ELF-1 (cell line): ENCODE results near the gene TTC28.
"Not testable (repeated sequence)": the region's sequence is repeated elsewhere in the genome, so short reads cannot be mapped to it uniquely, and the experiment has no call there.

Experiments used
- DNase-seq: peaks from one replicate; pipeline ENCODE4 v3.0.0-alpha.2; 2016; ENCODE audit warnings: low read depth, low spot score

Gene TTC28

DNA sequence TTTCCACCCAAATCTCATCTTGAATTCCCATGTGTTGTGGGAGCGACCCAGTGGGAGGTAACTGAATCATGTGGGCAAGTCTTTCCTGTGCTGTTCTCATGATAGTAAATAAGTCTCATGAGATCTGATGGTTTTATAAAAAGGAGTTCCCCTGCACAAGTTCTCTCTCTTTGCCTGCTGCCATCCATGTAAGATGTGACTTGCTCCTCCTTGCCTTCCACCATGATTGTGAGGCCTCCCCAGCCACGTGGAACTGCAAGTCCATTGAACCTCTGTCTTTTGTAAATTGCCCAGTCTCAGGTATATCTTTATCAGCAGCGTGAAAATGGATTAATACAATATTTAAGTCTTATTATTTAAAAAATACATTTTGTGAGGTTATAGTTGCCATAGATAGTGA, 315.5 kb downstream of the TTC28 start:
- DNase-seq, result not testable (repeated sequence)

DNA sequence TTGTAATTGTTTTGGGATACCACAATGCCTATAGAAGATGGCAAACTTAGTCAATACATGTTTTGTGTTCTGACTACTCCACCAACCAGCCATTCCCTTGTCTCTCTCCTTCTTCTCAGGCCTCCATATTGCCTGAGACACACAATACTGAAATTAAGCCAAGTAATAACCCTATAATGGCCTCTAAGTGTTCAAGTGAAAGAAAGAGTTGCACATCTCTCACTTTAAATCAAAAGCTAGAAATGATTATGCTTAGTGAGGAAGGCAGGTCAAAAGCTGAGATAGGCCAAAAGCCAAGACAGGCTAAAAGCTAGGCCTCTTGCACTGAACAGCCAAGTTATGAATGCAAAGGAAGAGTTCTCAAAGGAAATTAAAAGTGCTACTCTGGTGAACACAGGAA, 318.7 kb downstream of the TTC28 start:
- no peak for DNase-seq

DNA sequence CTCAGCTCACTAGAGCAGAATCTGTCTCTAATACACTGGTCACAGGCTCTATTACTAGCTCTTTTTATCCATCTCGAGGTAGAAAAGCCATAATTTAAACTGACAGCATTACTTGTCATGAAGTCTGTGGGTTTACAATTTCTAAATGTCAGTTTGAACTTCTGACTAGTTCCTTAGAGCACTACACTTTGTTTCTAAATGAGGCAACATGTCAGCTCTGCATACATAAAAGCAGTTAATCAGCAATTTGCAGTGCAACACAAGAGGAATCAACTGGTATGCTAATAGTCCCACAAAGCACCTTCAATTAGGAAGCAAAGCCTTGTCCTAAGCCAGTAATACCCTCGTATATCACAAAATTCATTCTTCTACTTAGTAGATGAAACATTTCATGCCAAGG, 321.3 kb downstream of the TTC28 start:
- no peak for DNase-seq

DNA sequence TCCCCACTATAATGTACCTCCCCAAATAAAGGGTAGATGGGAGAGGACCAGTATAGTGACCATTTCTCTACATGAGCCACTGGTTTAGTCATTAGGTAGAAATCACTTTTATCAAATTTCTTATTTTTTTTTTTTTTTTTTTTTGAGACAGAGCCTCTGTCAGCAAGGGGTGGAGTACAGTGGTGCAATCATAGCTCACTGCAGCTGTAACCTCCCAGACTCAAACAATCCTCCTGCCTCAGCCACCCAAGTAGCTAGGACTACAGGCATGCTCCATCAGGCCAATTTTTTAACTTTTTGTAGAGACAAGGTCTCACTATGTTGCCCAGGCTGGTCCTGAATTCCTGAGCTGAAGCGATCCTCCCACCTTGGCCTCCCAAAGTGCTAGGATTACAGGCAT, 322.4 kb downstream of the TTC28 start:
- no peak for DNase-seq

DNA sequence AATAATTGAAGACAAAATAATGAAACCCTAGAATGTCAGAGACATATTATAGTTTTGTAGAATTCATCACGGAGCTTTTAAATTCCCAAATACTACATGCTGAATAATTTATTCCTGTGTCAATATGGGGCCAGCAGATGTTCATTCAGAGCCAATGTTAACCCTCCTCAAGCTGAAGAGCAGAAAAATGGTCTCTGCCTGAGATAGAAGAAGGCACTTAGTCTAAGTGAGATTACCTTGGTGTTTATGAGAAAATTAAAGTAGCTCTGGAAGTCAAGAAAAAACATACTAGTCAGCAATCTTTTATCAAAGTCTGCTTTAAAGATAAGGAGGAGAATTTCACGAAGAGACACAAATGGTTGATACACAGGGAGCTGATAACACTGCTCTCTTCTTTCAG, 328.2 kb downstream of the TTC28 start:
- no peak for DNase-seq

DNA sequence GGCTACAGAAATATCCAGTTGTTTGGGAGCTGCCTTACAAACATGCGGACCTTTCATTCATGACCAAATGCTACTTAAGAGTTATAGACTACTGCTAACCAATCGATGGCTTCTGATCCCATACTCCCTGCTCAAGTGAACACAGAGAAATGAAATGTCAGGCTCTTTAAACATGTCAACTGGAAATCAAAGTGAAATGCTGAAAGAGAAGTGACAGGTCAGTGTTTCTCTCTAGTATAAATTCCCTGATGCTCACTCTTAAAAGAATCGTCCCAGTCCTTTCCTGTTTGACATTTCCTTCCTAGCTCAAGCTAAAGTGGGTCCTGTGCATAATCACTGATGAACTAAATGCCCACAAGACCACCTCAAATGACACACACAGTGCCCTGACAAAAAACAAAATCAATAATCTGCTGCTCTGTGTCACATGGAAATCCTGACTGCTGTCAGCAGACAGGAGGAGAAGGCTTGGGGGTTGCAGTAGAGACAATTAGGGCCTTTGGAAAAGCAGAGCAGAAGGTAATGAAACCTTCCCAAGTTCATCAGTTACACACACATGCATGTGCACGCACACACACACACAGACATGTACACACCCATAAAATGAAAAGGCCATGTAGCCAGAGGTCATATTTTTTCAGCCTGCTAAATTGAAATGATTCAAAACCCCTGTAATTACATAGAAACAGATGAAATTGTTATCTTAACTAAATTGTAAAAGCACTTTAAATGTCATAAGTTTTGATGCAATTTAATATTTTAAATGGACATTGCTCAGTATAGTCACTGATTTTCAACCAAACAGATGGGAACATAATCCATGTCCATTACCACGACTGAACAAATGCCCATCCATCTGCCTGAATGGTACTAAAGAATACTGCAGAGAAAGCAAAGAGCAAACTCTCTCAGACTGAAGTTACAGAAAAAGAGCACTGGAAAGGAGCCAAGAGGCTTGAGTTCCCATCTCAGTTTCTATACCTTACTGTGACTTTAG, 330.7 kb downstream of the TTC28 start:
- DNase-seq, result no peak

DNA sequence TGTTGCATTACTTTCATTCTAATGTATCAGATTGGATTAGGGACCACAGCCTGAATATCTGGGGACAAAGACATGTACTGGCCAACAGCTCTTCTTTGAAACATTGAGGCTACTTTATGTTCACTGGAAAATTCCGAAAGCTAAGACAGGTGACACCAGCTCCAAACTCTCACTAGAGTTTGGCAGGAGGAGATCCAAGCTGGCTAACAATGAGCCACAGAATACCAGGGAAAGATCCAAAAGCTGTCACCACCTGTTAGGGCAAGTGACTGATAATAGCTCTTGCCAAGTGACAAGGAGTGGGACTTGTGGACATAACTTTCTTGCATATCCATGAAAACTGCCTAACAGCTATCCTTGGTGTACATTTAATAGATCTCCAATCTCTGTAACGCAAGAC, 333.3 kb downstream of the TTC28 start:
- DNase-seq, result no peak

DNA sequence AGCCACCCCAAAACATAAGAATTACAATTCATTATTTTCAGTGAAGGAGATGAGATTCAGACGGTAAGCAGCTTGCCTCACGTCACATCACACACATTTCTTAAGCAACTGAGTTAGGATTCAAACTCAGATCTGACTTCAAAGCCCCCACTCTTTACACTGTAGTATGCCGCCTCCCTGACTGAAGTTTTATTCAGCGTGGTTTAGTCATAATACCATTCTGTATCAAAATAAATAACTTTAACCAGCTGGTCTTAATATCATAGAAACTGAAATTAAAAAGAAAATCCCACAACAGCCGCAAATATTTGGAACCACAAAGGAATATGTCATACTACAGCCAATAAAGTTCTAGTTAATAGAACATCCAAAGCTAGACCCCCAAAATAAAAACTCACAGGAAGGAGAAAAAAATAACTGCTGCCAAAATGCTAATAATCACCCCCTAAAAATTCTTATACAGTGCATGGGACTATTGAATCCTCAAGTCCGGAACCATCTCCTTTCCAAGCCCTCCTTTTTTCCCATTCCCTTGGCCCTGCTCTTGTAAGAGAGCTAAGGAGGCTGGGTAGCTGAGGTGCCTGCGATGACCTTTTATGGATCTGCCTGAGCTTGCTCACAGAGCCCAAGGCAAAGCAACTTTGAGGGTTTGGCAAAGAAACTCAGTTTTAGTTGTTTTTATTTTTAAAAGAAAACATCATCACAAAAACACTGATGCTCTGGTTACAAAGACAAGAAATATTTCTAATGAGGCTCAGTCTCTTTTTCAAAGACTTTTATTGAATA, 334.5 kb downstream of the TTC28 start:
- peak; percentile 15 for DNase-seq

DNA sequence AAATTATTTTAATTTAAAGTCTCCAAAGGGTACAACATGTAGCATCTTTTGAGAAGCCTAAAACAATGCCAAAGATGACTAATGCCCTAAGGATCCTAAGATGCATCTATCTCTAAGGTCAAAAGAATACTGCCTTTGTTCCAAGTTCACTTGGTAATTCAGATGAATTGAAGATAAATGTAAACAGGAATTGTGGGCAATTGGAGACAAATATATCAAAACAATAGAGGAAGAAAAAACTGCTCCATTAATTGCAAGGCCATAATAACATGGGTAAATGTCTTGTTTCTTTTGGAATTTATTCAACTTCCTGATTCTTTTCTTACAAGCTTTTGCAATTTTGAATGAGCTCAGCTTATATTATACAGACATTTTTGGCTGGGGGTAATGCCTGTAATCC, 338.6 kb downstream of the TTC28 start:
- no peak for DNase-seq

DNA sequence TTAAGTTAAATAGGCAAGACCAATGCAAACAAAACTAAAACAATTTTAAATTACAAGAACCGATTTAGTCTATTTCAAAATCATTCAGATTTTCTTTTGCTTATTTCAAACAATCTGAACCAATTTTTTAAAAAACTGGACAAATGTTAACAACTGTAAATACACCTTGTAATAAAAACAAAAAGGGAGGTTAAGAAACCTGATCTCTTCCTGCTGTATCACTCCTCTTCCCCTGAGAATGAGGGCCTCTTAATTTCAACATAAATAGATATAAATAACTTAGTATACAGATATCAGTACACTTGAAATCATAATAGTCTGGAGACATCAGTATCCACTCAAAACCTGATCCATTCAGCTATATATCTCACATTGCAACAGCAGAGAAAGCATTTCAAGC, 346.6 kb downstream of the TTC28 start:
- DNase-seq, result no peak

DNA sequence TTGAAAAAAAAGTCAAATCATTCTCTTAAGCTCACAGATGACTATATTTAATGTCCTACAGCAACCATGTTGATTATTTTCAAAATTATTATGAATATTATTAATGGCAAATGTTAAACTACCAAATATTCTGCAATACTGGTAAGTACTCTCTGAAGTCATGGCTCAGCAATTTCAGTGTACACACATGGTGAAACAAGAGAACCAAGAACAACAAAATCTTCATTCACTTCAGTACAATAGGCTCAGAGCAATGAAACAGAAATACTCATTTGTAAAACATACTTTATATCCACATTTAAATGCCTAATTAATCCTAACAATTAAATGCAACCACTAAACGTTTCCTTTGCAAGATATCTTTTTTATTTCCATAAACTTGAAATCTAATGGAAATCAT, 347.2 kb downstream of the TTC28 start:
- DNase-seq, result no peak

DNA sequence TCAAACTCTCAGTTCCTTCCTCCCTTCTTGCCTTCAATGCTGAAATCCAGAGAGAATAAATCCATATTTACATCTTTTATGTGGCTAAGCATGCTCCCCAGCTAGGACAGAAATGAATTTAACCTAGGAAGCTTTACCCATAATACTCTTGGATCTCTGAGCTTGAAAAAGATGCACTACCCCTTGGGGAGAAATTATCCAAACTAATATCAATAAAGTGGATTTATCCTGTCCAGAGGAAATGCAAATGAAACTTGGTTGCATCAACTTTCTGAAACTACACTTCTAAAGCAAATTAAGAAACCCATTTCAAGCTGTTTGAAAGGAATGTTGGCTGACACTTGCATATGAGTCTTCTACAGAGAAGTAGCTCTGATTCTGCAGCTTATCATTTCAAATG, 347.9 kb downstream of the TTC28 start:
- no peak for DNase-seq

DNA sequence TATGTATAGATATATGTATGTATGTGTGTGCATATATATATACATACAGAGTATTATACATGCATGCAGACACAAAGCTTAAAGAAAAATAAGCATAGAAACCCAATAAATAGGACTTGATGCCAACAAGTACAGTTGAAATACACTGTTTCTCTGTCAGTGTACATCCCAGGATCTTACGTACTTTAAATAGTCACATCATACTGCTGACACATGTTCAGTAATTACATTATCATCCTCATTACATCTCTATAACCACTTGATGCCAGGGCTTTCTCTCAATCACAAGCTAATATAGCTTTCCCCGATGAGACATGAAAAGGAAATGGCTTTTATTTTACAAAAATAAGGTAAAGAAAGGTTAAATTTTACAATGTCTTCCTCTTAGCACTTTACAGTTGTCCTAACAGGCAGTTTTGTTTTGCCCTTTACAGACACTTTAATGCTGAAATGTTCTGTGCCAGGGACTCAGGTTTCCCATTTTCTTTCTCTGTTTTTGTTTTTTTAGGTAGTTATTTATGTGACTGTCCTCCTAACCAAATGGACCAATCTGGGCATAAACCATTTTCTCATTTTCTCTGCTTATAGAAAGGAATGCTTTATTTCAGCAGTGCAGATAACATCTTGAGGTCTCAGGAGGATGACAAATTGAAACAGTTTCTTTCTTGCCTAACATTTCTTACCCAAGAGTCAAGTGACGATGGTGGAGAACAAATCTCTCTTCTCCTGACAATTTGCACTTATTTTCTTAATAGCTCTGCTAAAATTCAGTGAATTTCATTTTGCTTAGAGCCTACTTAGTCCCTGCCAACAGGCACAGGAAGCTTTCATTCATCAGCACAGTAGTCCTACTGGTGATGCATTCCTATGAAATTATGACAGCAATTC, 350.2 kb downstream of the TTC28 start:
- DNase-seq, result no peak

DNA sequence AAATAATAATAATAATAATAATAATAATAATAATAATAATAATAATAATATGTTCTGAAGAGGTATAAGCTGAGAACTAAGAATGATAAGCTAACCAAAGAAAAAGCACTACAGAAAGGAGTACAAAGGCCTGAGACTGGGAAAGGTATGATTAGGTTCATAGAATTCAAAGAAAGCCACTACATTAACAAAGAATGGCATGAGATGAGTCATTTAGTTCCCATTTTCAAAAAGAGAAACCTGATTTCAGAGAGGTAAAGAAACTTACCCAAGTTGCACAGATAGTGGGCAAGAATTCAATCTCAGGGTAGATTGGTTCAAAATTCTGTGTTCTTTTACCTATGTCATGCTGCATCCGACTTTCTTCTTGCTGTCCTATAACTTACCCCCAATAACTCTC, 350.9 kb downstream of the TTC28 start:
- no peak for DNase-seq

DNA sequence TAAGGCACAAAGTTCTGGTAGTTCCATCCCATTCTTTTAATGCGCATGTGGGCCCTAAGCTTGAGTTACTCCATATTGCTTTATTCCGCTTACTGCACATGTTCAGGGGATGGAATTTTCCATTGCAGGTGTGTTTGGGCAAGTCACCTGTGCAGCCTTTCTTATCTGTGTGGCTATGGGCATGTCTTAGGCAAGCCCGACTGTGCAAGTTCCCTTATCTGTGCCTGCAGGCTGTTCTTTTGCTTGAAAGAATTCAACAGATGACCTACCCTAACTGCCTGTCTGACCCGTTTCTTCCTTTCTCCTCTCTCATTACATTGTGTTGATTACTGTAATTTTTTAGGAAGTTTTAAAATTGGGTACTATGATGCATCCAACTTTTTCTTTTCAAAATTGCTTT, 363.6 kb downstream of the TTC28 start:
- DNase-seq, result peak; percentile 52

DNA sequence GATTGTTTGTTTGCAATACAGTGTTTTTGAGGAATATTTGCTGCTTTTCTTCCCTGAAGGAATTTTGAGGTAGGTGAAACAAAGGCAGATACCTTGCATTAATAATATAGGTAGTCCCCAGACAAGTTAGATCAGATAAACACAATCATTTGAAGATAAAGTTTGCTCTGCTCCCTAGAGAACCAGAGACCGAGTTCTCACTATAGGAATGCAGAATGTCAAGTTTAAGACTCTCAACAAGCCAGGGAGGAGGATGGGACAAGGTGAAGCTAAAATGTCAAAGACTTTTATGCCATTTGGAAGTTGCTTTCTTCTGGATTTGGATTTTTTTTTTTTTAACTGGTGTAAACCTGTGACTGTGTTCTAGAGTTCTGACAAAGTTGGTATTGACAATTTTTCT, 364.7 kb downstream of the TTC28 start:
- DNase-seq, result no peak

DNA sequence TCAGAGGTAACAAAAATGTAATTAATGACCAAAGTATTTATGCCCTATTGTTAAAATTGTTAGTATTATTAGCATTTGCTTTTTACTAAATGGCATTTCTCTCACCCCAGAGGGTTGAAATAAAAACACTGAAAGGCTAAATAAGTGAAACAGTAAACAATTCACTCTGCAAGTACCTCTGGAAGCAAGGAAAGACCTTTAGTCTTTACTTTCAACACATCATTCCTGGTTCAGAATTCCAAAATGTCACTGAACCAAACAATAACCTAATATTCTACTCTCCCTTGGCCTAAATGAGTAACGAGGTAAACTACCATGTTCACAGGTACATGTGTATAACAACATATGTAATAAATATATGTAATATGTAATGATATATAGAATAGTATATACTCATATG, 369.3 kb downstream of the TTC28 start:
- DNase-seq, result no peak

DNA sequence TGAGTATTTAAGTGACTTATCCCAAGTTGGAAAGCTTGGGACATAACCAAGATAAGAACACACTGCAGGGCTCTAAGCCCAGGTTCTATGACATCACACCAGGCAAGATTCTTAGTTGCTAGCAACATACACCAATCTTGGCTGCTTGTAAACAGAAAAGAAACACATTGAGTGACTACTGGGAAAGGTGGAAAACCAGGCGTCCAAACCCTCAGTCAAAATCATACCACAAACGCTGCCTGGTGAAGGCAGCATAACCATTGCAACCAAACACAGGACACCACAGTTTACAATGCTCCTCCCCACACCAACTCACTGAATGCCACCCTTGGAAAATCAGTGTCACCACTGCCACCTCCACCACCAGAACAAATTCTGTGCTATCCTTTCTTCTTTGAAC, 379.9 kb downstream of the TTC28 start:
- peak; percentile 4 for DNase-seq

DNA sequence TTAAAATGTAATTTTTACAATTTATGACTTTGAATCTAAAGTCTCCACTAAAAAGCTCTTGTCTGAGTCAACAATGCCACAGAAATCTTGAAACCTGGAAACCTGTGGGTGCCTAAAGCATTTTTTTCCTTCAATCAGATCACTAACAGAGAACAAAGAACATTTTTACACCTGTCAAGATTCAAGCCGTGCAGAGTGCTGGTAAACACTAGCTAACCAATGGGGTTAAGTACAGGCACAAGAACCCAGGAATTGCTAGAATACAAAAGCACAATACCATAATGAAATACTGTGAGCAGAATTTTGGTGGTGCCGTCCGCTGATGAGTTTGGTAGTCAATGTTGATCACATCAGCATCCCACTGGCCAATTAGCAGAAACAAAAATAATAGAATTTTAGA, 380.3 kb downstream of the TTC28 start:
- DNase-seq, result no peak

DNA sequence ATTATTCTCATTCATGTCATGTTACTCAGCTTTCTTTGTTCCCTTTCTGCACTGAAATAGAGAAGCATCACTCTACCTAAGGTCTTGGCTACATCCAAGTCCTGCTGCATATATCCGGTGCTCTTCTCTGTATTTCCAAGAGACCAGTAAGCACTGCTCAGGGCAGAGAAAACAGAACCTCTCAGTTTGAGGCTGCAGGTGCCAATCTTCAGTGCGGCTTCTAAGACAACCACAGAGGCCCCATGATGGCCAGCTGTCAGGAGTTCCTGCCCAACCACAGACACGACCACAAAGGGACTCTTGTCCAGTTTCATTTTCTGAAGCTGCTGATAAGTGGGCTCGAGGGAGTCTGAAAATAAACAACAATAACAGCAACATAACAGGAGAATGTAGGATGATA, 382.1 kb downstream of the TTC28 start:
- no peak for DNase-seq

DNA sequence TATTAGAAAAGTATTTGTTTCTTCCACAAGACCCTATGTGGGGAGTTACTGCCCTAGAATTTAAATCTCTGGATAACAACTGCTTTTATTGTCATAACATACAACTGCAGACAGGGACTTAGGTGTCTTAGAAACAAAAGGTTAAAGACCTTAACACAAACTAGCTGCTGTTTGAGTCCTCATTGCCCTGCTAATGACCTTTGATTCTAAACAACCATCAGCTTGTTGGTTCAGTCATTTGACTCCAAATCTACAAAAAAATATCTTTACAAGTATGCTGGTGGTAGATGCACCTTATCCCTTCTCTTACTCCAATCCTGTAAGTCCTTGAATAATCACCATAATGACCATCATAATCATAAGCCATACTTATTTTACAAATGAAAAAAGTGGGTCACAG, 383.2 kb downstream of the TTC28 start:
- DNase-seq, result no peak
